ENCODE data around the gene CCDC102A. TPM values are rescaled to one million over a fixed set of nuclear protein-coding genes. Genes with fewer than 3 reads are reported as not detected.

CCDC102A gene
- total and polyA plus RNA-seq, 9 of the 15 experiments (the other 6 are each of a cell fraction or from before 2014, with no cell fraction given): 0.03 to 4.9 (median 1.4) TPM

DNA sequence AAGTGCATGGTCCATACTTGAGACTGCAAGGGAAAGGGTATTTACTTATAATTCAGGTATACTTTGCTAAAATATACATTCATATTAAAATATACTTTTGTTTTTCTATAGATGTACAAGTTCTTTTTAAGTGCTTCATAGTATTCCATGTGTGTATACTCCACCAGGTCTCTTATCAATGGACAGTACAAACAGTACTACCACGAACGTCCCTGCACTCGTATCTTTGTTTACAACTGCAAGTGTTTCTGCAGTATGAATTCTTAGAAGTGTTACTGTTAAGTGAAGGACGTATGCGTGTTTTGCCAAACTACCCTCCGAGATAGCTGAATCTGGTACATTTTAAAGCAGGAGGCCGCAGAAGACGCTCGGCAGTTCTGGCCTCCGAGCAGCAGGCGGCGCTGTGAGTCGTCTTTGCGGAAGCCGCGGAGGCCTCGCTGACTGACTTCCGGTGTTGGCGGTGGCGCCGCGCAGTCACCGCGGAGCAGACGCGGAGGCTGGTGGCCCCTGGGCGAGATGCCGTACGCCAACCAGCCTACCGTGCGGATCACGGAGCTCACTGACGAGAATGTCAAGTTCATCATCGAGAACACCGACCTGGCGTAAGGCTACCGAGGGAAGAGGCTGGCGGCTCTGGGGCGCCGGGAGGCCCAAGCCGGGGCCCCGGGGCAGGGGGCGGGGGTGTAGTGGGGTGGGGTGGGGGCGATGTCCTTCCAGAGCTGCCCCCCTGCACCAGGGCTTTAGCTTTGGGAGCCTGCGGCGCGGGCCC is 74.0 kb downstream of the CCDC102A start, which contains the start of gene POLR2C (continued):
- TF ChIP-seq CTCFL (IDR thresholded peaks at IDR 0.05; ENCODE audit: borderline replicate concordance, insufficient read depth, low read depth, low read length, poor library complexity, severe bottlenecking): peak; percentile 97
- no peak for TF ChIP-seq SIRT6 (IDR thresholded peaks at IDR 0.05; ENCODE audit: low read depth, low read length)
- no peak for TF ChIP-seq SREBF1 (IDR thresholded peaks at IDR 0.05; ENCODE audit: borderline replicate concordance, low read depth, low read length)
- TF ChIP-seq ZNF280B (CRISPR knock-in tag; IDR thresholded peaks at IDR 0.05): no peak
- TF ChIP-seq HDAC8 (tag; IDR thresholded peaks at IDR 0.05): no peak
- no peak for TF ChIP-seq CBX8 (IDR thresholded peaks at IDR 0.05; ENCODE audit: borderline replicate concordance, extremely low read depth, low read depth, low read length, poor library complexity, severe bottlenecking)
- TF ChIP-seq MAFF (IDR thresholded peaks at IDR 0.05; ENCODE audit: low read length): no peak
- peak; percentile 60 for TF ChIP-seq NFIC (IDR thresholded peaks at IDR 0.05)
- peak; percentile 89 for TF ChIP-seq NBN (IDR thresholded peaks at IDR 0.05; ENCODE audit: low read depth)
- TF ChIP-seq ZNF175 (CRISPR knock-in tag; IDR thresholded peaks at IDR 0.05; ENCODE audit: low read depth): no peak
- peak; percentile 57; the same call in 1 of the 2 replicates for TF ChIP-seq JUN (IDR thresholded peaks at IDR 0.05; ENCODE audit: borderline replicate concordance, low read depth, low read length)
- no peak for TF ChIP-seq JUN (CRISPR knock-in tag; IDR thresholded peaks at IDR 0.05; ENCODE audit: borderline replicate concordance)
- TF ChIP-seq, protein P1, sequence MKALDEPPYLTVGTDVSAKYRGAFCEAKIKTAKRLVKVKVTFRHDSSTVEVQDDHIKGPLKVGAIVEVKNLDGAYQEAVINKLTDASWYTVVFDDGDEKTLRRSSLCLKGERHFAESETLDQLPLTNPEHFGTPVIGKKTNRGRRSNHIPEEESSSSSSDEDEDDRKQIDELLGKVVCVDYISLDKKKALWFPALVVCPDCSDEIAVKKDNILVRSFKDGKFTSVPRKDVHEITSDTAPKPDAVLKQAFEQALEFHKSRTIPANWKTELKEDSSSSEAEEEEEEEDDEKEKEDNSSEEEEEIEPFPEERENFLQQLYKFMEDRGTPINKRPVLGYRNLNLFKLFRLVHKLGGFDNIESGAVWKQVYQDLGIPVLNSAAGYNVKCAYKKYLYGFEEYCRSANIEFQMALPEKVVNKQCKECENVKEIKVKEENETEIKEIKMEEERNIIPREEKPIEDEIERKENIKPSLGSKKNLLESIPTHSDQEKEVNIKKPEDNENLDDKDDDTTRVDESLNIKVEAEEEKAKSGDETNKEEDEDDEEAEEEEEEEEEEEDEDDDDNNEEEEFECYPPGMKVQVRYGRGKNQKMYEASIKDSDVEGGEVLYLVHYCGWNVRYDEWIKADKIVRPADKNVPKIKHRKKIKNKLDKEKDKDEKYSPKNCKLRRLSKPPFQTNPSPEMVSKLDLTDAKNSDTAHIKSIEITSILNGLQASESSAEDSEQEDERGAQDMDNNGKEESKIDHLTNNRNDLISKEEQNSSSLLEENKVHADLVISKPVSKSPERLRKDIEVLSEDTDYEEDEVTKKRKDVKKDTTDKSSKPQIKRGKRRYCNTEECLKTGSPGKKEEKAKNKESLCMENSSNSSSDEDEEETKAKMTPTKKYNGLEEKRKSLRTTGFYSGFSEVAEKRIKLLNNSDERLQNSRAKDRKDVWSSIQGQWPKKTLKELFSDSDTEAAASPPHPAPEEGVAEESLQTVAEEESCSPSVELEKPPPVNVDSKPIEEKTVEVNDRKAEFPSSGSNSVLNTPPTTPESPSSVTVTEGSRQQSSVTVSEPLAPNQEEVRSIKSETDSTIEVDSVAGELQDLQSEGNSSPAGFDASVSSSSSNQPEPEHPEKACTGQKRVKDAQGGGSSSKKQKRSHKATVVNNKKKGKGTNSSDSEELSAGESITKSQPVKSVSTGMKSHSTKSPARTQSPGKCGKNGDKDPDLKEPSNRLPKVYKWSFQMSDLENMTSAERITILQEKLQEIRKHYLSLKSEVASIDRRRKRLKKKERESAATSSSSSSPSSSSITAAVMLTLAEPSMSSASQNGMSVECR (CRISPR knock-in tag; IDR thresholded peaks at IDR 0.05): 0 out of 2 replicates have a peak, but pooled peaks have one; percentile 37
- no peak for TF ChIP-seq TRIM28 (IDR thresholded peaks at IDR 0.05)
- peak; percentile 85; the same call in 1 of the 2 replicates for TF ChIP-seq KAT7 (CRISPR knock-in tag; IDR thresholded peaks at IDR 0.05; ENCODE audit: borderline replicate concordance)
- TF ChIP-seq ZBTB49 (CRISPR knock-in tag; IDR thresholded peaks at IDR 0.05; ENCODE audit: borderline replicate concordance): no peak

Measured in K562 (cell line).